HG02840 (cell line): ENCODE measurements around the gene TSPAN11.

Source experiments
- ATAC-seq: cut with Tn5 transposase; IDR thresholded peaks from one replicate; pipeline ENCODE4 v1.9.1; 2021; ENCODE audit warnings: mild to moderate bottlenecking, moderate library complexity, moderate number of reproducible peaks; ENCODE audit not compliant: unreplicated experiment, low FRiP score

Gene TSPAN11

DNA sequence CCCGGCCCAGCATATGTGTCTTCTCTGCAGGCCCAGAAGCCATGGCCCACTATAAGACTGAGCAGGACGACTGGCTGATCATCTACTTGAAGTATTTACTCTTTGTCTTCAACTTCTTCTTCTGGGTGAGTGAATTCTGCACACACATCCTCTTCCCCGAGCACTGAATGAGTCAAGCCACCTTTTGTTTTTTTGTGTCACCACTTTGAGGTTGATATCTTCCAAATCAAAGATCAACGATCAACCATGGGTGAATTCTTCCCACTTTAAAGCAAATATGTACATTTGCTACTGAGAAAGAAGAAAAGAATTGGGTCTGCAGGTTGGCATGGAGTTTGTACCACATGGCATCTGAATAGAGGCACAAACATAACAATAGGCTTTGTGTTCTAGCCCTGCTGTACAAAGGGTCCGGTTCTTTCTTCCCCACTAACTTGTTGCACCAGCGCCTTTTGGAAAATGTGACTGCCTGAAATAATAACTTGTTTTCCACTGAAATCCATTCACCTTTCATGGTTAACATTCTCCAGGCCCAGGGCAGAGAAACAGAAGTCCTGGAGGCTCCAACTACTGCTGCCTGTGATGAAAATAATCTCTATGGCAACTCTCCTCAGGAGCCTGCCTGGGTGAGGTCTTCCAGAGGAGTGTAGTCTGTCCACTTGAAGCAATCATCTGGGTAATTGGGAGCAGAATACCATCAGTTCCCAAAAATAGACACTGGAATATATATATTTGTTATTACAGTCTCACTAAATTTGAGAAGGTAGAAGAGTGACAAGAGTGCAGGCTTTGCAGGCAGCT, 27.6 kb downstream of the TSPAN11 start:
- ATAC-seq = no peak

DNA sequence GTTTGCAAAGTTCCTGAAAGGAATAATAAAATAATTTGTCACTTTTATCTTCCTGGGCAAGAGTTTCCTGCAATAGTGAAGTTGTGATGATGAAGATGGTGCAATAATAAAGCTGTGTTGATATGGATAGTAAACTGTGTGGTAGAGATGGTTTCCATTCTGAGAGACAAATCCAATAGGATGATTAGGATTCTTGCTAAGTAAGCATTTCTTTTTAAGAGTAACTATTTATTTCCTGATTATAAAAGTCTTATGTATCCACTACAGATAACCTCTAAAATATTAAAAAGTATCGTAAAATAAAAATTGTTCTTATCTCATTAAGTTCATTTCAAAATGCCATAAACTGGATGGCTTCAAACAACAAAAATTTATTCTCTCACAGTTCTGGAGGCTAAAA, 28.7 kb downstream of the TSPAN11 start:
- ATAC-seq = no peak

DNA sequence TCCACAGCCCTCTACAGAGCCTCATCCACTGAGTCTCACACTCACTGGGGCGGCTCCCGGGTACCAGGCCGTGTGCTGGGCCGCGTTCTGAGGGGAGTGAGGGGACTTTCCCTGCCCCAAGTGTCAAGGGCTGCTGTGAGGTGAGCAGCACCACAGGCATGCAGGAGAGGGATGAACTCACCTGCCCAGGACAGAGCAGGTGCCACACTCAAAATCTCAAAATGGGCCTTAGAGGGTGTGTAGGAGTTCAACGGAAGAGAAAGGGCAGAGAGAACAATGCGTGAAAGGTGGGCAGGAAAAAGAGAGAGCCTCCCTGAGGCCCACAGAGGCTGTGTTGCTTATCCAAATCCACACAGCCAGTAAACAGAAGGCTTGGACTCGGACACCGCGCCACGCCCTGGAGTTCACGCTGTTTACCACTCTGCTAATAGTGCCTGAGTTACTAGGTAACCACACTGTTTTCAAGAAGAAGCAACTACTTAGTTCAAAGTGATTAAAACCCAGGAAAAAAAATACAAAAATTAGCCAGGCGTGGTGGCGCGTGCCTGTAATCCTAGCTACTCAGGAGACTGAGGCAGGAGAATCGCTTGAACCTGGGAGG, 32.7 kb downstream of the TSPAN11 start:
- no peak for ATAC-seq

DNA sequence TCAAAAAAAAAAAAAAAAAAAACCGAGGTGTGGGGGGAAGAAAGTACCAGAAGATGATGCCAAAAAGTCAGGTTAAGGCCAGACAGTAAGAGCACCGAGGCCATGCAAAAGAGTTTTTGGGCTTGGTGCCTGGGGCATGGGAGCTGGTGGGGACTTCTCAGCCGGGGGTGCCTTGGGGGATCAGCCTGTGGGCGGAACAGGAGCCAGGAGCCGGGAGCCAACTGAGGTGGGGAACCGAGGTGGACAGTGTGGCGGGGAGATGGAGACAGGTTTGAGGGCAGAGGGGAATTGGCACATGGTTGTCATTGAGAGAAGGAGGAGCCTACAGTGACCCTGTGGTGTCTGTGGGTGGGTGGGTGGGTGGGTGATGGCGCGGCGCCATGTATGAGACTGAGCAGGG, 33.2 kb downstream of the TSPAN11 start:
- no peak for ATAC-seq

DNA sequence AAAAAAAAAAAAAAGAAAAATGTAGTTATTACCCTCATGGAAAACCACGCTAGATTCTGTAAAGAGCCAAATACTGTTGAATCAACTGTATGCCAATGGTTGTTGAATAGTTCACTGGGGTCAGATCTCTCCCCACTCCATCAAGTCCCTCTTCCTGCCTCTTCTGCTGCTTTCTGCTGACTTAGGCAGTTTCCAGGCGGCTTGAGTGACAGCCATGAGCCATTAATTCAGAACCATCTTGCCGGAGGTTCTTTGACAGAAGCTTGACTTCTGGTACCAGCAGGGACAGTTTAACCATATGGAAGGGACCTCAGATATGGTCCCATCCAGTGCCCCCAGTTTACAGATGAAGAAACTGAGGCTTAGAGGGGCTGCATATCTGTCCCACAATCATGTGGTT, 34.5 kb downstream of the TSPAN11 start:
- ATAC-seq = no peak

DNA sequence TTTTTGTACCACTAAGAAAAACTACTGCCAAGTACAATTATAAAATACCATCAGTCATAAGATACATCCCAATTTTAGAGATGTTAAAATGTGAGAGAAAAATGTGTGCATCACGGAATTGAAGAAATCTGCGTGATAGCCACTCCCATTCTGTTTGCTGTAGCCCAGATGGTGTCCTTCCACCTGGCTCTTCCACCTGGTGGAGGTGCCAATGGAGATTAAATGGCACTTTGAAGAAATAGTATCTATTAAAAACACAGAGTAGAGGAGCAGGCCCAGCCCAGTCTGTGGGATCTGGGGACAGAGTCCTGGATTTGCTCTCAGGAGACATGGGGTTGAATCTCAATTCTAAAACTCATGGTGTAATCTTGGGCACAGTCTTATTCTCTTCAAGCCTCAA, 35.5 kb downstream of the TSPAN11 start:
- ATAC-seq = no peak

DNA sequence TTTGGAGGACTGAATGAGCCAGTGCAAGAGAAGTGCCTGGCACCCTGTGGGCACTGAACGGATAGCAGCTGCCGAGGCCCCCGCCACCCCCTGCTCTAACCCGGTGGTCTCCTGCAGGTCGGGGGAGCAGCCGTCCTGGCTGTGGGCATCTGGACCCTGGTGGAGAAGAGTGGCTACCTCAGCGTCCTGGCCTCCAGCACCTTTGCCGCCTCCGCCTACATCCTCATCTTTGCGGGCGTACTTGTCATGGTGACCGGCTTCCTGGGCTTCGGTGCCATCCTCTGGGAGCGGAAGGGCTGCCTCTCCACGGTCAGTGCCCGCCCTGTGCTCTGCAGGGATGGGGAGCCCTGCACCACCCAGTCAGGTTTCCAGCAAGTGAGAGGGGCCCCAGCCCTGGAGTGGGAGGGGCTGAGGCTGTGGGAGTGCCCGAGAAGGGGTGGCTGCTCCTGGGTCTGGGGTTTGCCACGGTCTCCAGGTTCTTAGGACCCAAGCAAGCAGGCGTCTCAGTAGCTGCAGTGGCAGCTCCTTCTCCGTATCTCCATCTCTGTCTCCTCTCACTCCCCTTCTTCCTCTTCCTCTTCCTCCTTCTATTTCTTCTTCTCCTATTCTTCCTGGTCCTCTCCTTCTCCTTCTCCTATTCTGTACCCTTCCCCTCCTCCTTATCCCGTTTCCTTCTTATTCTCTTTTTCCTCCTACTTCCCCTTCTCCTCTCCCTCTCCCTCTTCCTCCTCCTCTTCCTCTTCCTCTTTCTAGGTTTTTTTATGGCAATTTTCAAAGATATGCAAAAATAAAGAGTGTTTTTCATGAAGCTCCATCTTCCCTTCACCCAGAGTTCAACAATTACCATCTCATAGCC, 37.4 kb downstream of the TSPAN11 start:
- no peak for ATAC-seq

DNA sequence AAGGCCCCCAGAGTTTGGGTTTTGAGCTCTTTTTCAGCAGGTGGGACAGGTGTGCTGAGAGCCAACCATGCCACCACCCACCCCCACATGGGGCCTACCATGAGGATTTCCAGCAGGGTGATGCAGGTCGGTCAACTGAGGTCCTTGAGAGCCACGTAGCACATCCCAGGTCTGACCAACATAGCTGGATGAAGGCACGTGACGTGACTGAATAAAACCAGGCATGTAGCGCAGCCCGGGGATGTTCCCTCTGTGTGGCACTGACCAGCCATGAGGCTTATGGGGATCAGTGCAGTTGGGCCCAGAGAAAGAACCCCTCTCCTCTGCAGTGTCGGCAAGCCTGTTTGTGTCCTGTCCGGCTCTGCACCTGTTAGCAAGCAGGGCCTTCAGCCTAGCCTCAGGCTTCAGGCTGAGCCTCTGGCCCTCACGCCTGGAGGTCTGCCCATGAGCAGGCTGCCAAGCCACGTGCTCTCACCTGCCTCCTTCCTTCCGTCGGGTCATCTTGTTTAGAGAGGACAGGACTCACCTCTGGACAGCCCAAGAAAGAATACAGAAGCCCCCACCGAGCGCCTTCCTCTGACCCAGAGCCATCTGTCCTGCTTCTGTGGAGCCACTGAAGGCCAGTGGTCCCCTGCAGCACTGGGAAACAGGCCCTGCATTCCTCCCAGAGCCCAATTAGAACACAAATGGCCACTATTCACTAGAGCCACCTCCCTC, 38.5 kb downstream of the TSPAN11 start:
- no peak for ATAC-seq

DNA sequence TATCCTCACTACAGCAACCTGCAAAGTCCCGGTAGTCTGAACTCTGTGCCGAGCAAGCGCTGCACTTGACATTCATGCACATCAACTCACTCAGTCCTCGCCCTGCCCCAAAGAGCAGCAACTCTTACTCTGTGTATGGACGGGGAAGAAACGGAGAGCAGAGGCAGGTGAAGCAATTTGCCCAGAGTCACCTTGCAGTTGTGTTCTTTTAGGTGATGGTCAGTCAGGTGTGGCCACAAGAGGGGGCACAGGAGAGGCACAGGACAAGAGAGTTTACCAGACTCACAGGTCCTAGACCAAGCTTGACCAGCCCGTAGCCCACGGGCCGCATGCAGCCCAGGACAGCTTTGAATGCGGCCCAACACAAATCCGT, 39.1 kb downstream of the TSPAN11 start:
- ATAC-seq = no peak

DNA sequence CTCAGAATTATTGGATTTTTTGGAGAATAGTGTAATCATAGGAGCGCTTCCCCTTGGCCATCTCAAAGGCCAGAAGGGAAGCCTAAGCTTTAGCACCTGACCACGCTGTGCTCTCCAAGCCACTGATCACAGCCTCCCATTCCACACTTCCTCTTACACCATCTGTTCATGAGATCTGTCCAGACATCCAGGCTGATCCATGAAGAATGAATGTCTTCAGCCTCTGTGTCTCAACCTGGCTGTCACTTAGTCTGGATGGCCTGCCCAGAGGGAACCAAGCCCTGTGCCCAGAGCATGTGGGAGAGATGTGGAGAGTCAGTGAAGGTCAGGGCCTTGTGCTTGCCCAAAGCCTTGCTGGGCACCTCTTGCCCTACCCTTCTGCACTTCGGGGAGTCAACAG, 40.5 kb downstream of the TSPAN11 start:
- no peak for ATAC-seq

DNA sequence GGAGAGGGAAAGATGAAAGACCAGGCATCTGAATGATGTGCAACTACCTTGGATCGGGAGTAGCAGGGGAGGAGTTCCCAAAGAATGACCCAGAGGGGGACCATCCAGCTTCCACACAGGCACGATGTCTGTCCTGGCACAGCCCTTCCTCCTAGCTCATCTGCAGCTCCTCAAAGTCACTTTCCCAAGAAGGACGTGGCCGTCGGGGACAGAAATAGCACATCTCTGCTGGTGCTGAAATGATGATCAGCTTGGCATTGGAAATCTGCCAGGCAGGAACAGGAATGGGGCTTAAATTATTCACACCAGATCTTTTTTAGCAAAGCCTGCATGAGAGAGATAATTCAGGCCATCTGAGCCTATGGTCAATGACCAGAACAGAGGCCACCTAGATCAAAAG, 41.7 kb downstream of the TSPAN11 start:
- no peak for ATAC-seq

DNA sequence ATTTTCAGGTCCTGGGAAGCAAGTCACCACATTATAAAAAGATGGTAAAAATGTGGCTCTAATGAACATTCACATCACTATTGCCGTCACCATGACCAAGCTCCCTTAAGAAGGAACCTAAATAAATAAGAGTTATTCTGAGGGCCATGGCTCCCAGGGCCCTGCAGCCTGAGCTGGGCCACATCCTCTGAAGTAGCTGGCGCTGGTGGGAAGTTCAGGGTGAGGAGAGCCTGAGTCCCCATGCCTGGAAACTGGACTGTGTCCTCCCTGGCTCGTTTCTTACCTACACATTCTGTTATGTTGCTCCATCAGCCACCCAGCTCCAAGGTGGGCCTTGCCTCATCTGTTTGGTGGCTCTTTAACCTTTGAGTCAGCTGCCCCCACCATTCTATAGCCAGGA, 42.5 kb downstream of the TSPAN11 start:
- ATAC-seq = no peak

DNA sequence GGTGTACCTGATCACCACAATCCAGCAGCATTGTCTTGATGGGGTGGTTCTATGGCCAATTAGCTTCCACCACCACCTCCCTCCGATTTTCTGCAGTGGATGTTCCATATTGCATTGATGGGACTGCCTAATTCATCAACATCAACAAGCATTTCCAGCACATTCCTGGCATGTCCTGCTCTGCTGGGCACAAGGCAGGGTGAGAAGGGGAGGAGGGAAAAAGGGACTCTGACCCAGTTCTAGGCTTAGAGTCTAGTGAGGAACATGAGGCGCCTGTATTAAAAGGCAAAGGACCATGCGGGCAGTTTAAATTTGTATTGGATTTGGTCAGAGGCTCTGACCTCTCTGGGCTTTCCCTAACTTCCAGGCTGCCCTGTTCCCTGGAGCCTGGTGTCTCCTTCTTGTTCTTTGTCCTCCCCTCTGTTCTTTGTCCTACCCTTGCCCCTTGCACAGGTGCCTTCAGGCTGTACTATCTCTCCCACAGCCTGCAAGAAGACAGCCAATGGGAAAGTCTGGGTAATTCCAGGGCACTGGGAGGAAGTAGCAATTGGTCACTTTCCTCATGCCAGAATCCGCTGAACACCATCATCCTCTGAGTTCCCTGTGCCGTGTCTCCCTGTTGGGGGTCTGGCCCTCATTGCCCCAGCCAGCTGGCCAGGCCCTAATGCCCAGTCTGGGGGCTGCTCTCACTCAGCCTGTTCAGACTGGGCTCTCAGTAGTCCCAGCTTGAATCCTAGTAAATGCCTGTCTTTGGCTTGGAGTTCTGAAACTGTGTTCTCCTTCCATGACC, 43.3 kb downstream of the TSPAN11 start:
- ATAC-seq = no peak

DNA sequence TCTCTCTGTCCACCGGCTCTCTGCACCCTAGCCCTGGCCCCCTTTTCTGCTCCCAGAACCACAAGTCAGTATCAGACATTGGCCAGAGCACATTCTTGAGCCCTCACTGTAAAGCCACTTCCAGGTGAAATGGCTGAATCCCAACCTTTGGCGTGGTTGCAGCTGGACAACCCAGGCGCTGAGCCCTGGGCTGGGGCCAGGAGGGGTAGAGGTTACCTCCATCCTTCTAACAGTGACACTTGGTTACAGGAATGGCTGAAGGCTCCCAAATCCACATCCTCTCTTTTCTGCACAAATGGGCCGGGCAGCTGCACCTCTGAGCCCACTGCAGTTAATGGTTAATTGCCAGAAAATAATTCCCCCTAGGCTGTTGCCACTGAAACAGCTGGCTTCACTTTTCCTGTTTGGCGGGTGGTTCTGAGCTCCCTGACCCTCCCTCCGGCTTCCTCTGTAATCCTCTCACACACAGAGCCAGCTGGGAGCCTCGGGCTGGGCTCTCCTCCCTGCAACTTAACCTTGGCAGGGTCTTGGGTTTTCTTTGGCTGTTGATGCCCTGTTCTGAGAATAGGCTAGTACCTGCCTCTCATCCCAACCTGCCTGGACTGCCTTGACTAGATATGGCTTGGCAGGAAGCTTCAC, 44.1 kb downstream of the TSPAN11 start:
- no peak for ATAC-seq

DNA sequence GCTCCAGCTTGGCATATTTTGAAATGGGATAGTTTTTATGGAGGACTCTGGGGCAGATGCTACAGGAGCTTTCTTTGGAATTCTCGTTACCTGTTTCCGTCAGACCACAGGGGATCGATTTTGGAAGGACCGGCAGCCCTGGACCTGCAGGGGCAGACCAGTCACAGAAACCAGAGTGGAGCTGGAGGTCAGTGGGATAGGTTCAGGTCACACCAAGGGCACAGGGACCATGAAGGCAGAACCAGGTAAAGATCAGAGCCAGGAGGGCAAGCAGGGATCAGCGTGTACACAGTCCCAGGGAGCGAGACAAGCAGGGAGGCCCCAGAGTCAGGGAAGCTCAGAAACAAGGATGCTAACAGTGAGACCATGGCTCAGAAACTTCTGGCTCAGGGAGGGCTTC, 45.5 kb downstream of the TSPAN11 start:
- ATAC-seq = no peak

DNA sequence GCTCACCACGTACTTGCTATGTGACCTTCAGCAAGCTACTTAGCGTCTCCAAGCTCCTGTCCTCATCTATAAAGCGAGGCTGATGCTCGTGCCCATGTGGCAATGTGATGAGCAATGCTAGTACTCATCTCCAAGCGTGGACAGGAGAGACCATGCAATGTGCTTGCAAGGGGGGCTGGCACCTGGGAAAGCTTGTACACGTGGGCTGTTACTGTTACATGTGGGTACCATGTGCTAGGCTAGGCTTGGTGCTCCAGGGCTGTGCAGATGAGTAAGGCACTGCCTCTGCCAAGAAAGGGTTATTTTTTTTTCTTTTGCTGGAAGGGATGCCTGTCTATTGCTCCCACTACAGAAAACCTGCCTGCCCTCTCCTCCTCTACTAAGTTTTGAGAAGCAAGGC, 46.6 kb downstream of the TSPAN11 start:
- ATAC-seq = no peak

DNA sequence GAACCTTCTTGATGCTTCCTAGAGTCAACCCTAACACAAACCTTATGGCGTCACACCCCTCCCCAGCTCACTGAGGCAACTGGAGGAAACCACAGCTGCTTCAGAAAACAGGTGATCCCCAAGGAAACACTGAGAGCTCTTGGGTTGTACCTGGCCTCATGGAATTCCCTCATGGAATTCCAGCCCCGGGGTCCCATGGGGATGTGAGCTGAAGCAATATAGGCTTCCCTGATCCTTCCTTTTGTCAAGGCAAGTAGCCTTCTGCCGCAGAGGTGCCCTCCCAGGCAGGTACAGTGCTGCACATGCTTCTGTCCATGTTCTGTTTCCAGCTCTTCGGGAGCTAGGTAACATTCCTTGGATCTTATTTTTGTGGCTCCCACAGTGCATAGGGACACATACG, 47.3 kb downstream of the TSPAN11 start:
- ATAC-seq = no peak

DNA sequence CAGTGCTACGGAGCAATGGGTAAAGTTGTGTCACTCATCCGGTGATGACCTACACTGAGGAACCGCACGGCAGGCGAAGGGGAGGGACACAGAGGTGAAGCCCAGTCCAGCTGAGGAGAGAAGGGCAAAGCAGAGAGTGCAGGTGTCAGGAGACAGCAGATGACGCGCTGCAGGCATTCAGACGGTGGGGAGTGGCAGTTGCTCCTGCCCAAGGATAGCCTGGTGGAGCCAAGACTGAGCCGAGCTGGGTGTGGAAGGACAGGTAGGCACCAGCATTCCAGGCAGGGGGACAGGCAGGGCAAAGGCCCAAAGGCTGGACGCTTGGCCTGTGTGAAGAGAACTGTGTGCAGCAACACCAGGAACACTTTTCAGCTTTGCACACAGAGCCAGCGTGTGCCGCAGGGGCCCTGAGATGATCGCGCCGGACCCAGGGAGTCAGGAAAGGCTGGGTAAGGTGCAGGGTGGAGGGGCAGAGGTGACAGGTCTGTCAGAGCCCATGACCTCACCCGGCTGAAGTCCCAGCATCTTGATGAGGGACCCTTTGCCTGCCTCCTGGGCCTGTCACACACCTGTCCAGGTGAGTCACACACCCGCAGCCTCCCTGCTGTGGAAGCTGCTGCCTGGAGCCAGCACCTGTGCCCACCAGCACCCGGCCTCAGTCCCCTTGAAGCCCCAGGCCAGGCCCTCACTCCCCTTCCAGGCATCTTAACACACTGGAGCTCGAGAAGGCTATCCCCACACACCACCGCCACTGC, 48.4 kb downstream of the TSPAN11 start:
- ATAC-seq = no peak

DNA sequence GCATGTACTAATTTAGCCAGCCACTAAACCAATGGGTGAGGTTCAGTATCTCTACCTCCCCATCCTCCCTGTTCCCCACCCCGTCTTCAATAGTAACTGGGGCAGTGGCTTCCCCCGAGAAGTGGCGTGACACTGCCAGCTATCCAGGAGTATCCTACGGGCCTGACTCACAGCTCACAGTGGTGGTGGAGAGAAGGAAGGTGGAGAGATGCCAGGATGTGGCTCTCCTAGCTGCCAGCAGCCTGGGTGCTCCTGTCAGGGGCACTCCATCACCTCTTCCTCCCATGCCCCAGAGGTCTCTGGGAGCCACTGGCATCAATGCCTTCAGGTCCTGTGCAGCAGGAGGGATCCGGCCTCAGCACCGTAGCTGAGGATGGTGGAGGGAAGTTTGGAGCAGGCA, 49.0 kb downstream of the TSPAN11 start:
- no peak for ATAC-seq
